Neural cell (in vitro differentiated cells): ENCODE data around the gene SMARCC1.

Experiments used
- CTCF ChIP-seq: fragments of 450-650 bp; IDR thresholded peaks from 2 replicates; pipeline ENCODE4 v1.5.1; 2014; ENCODE audit warnings: antibody characterized with exemption, mild to moderate bottlenecking, moderate library complexity; ENCODE audit not compliant: poor library complexity, severe bottlenecking
- EP300 ChIP-seq: fragments of 450-650 bp; conservative IDR thresholded peaks from 2 replicates; pipeline ENCODE4 v1.6.1; 2014; ENCODE audit warnings: antibody characterized with exemption, mild to moderate bottlenecking, moderate library complexity; ENCODE audit not compliant: poor library complexity, severe bottlenecking
- EZH2 ChIP-seq: fragments of 200-600, 300-800 bp; shearing (Covaris generic), sonication (generic); IDR thresholded peaks from 2 replicates; pipeline ENCODE4 v1.6.1; 2014; ENCODE audit warnings: antibody characterized with exemption, low read length, borderline replicate concordance, mild to moderate bottlenecking; ENCODE audit not compliant: insufficient read depth, poor library complexity, severe bottlenecking
- POLR2AphosphoS5 ChIP-seq: IDR thresholded peaks from 2 replicates; pipeline ENCODE4 v1.6.1; 2012
- RAD21 ChIP-seq: fragments of 450-650 bp; conservative IDR thresholded peaks from 2 replicates; pipeline ENCODE4 v1.6.1; 2014; ENCODE audit warnings: antibody characterized with exemption, mild to moderate bottlenecking, moderate library complexity
- SMC3 ChIP-seq: fragments of 450-650 bp; conservative IDR thresholded peaks from 2 replicates; pipeline ENCODE4 v1.6.1; 2014; ENCODE audit warnings: antibody characterized with exemption, mild to moderate bottlenecking, moderate library complexity; ENCODE audit not compliant: poor library complexity

DNA sequence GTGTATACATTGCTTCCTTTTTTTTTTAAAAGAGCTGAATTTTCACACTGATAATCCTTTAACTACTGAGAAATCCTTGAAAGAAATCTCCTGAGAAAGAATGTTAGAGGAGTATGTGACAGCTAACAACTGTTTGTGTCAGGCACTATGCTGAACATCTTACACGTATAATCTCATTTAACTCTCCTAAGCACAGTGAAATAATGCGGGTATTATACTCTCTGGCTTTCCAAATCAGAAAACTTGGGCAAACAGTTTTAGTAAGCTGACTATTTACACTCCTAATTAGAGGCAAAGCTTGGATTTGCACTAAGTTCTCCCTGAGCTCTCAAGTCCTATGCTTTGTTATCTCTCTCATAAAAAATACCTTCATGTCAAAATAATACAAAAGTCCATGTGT lies 69.3 kb downstream of the SMARCC1 start:
- TF ChIP-seq CTCF: no peak
- no peak for TF ChIP-seq EZH2
- no peak for TF ChIP-seq EP300
- TF ChIP-seq SMC3: no peak
- TF ChIP-seq RAD21: no peak
- no peak for TF ChIP-seq POLR2AphosphoS5
